HepG2 (cell line): ENCODE data around the gene TPP2. TPM values are rescaled to one million over a fixed set of nuclear protein-coding genes. Genes with fewer than 3 reads are reported as not detected.
A peak's percentile ranks its signal among the peaks of the same experiment; 100 is the strongest.

ENCODE experiments used
- ATAC-seq: fragments of 200-7000 bp; cut with Tn5 transposase; 3 replicates; pipeline ENCODE4 v1.9.1; 2020; ENCODE audit warnings: mild to moderate bottlenecking, moderate library complexity
- BruUV-seq: library from RNA; stranded (reverse); fragments of 400-500 nt; replicated peaks from 2 replicates; lab custom pipeline; 2021; lab: Mats Ljungman, UMichigan
- CTCF ChIA-PET: fragments of 300-600 bp; formaldehyde crosslinking; extraction: SDS; loops from one replicate; lab custom pipeline; 2021; ENCODE audit warnings: low total read pairs, inconsistent platforms, low intra/inter-chr PET ratio; lab: Yijun Ruan, JAX
- POLR2A ChIA-PET: fragments of 350-600 bp; sonication (Branson Sonifier 250); formaldehyde crosslinking; loops from one replicate; lab custom pipeline; 2020; ENCODE audit warnings: antibody characterized with exemption, inconsistent platforms; lab: Yijun Ruan, JAX
- DNase-seq: peaks from one replicate; pipeline ENCODE4 v3.0.0-alpha.2; 2015; ENCODE audit warnings: low spot score
- FAIRE-seq: peaks from 3 replicates; lab custom pipeline; 2011; peaks lifted over from hg19 to GRCh38; lab: Jason Lieb, UNC
- H2AFZ ChIP-seq: one replicate; pipeline ENCODE4 v1.6.1; 2011; ENCODE audit warnings: low read length, inconsistent platforms
- H3K27ac ChIP-seq: fragments of 300-600 bp; 3 replicates; pipeline ENCODE4 v1.8.0; 2011; ENCODE audit warnings: mixed run types, mild to moderate bottlenecking, mixed read lengths, low read length, inconsistent platforms; ENCODE audit not compliant: insufficient read depth; ENCODE audit errors: extremely low read length
- H3K27me3 ChIP-seq, 2 experiments: fragments of 200-600 bp in 1 of 2; 2 replicates in 1 of 2; 3 replicates in 1 of 2; pipeline versions ENCODE4 v1.6.0 to v1.8.0; 2011; ENCODE audit warnings: low read length in 2 of 2, mild to moderate bottlenecking in 2 of 2, moderate library complexity in 2 of 2, inconsistent platforms in 1 of 2; ENCODE audit not compliant: insufficient read depth in 2 of 2, control insufficient read depth in 1 of 2
- H3K36me3 ChIP-seq, 2 experiments: fragments of 200-600 bp in 1 of 2; replicated peaks in 1 of 2; 2 replicates in 1 of 2; 3 replicates in 1 of 2; pipeline versions ENCODE4 v1.5.1 to v1.8.0; 2011; ENCODE audit warnings: low read length in 2 of 2, inconsistent platforms in 1 of 2; ENCODE audit not compliant: insufficient read depth in 2 of 2, control insufficient read depth in 1 of 2
- H3K4me1 ChIP-seq: 2 replicates; pipeline ENCODE4 v1.5.1; 2012; ENCODE audit warnings: low read length, inconsistent platforms; ENCODE audit not compliant: insufficient read depth
- H3K4me2 ChIP-seq: 2 replicates; pipeline ENCODE4 v1.6.0; 2011; ENCODE audit warnings: low read depth, low read length, inconsistent platforms
- H3K4me3 ChIP-seq, 3 experiments: fragments of 200-600 bp in 1 of 3; sonication (generic), shearing (Covaris generic) in 1 of 3; replicated peaks in 1 of 3; 2 replicates each; pipeline ENCODE4 v1.5.1; 2011 to 2016; ENCODE audit warnings: low read length in 3 of 3, inconsistent platforms in 2 of 3, low read depth in 2 of 3, mild to moderate bottlenecking in 2 of 3, control low read depth in 1 of 3, mixed read lengths in 1 of 3; ENCODE audit not compliant: insufficient read depth in 1 of 3
- H3K79me2 ChIP-seq: one replicate; pipeline ENCODE4 v1.6.1; 2011; ENCODE audit warnings: low read length, inconsistent platforms; ENCODE audit not compliant: insufficient read depth
- H3K9ac ChIP-seq: 2 replicates; pipeline ENCODE4 v1.6.0; 2011; ENCODE audit warnings: mild to moderate bottlenecking, low read depth, low read length, inconsistent platforms; ENCODE audit not compliant: insufficient read depth
- H3K9me3 ChIP-seq: 2 replicates; pipeline ENCODE4 v1.5.1; 2012; ENCODE audit warnings: mild to moderate bottlenecking, low read length
- H4K20me1 ChIP-seq: 2 replicates; pipeline ENCODE4 v1.6.0; 2011; ENCODE audit warnings: inconsistent platforms, mild to moderate bottlenecking, low read length, moderate library complexity; ENCODE audit not compliant: insufficient read depth
- CEBPG ChIP-seq: IDR thresholded peaks from 2 replicates; pipeline ENCODE4 v1.6.1; 2016
- CTCF ChIP-seq: sonication (generic); formaldehyde crosslinking; IDR thresholded peaks from 2 replicates; pipeline ENCODE4 v1.5.0; 2020; ENCODE audit warnings: mild to moderate bottlenecking, missing genetic modification reagents, moderate library complexity
- EEA1 ChIP-seq: sonication (generic); formaldehyde crosslinking; IDR thresholded peaks from 2 replicates; pipeline ENCODE4 v1.5.1; 2020; ENCODE audit warnings: mild to moderate bottlenecking, missing genetic modification reagents, borderline replicate concordance
- ESRRA ChIP-seq: sonication (generic); formaldehyde crosslinking; IDR thresholded peaks from 2 replicates; pipeline ENCODE4 v1.5.1; 2020; ENCODE audit warnings: mild to moderate bottlenecking, low read depth, missing genetic modification reagents
- GATA4 ChIP-seq: sonication (generic); IDR thresholded peaks from 2 replicates; pipeline ENCODE4 v1.6.1; 2016; ENCODE audit warnings: antibody characterized with exemption, low read depth, borderline replicate concordance
- PHF8 ChIP-seq: sonication (generic); formaldehyde crosslinking; IDR thresholded peaks from 2 replicates; pipeline ENCODE4 v1.5.0; 2020; ENCODE audit warnings: missing genetic modification reagents
- SNAI1 ChIP-seq: sonication (generic); formaldehyde crosslinking; IDR thresholded peaks from 2 replicates; pipeline ENCODE4 v1.5.0; 2020; ENCODE audit warnings: mild to moderate bottlenecking, missing genetic modification reagents, borderline replicate concordance
- TCF7 ChIP-seq: sonication (generic); IDR thresholded peaks from 2 replicates; pipeline ENCODE4 v1.6.1; 2016; ENCODE audit warnings: antibody characterized with exemption, low read depth
- USF2 ChIP-seq, 2 experiments: sonication (generic) in 1 of 2; formaldehyde crosslinking in 1 of 2; IDR thresholded peaks; 2 replicates each; pipeline versions ENCODE4 v1.5.1 to v1.6.1; 2011 to 2020; ENCODE audit warnings: borderline replicate concordance in 1 of 2, low read depth in 1 of 2, low read length in 1 of 2, mild to moderate bottlenecking in 1 of 2, missing genetic modification reagents in 1 of 2, moderate library complexity in 1 of 2
- ZNF639 ChIP-seq: conservative IDR thresholded peaks from 2 replicates; pipeline ENCODE4 v1.6.1; 2018; ENCODE audit warnings: missing genetic modification reagents
- ZNF772 ChIP-seq: sonication (generic); formaldehyde crosslinking; IDR thresholded peaks from 2 replicates; pipeline ENCODE4 v1.5.0; 2020; ENCODE audit warnings: mild to moderate bottlenecking, missing genetic modification reagents
- ZNF878 ChIP-seq: sonication (generic); formaldehyde crosslinking; IDR thresholded peaks from 2 replicates; pipeline ENCODE4 v1.8.1; 2023; ENCODE audit warnings: mild to moderate bottlenecking, missing genetic modification reagents, moderate library complexity
- WGBS: methylation state at CpG from one replicate; pipeline ENCODE4 v1.1.6; 2017; ENCODE audit warnings: low lambda C conversion rate; 5-methylcytosine and 5-hydroxymethylcytosine counted together
- in situ Hi-C: cut with HindIII; loops from 2 replicates; pipeline ENCODE4 v1.10.0; 2017; ENCODE audit warnings: low pct_unique_long_range_greater_than_20kb; ENCODE audit not compliant: extremely low pct_ligation_motif_present
- intact Hi-C: fragments of 100-400 bp; cut with micrococcal nuclease; formaldehyde crosslinking; loops from one replicate; pipeline ENCODE4 v1.10.0; 2022; ENCODE audit not compliant: unreplicated experiment
- polyA plus RNA-seq, 8 experiments: library from polyadenylated mRNA; depleted of rRNA in 3 of 8; stranded (reverse) in 7 of 8; unstranded in 1 of 8; fragments of >200 nt; fragmentation: Illumina TruSeq in 4 of 8; extraction: Trizol in 4 of 8; gene quantifications; 2 replicates each; pipeline versions ENCODE4 v1.2.1 to v1.2.3, GENCODE V29; 2011 to 2016; ENCODE audit warnings: low read depth in 4 of 8, missing spikeins in 1 of 8, mixed read lengths in 1 of 8; ENCODE audit not compliant: insufficient read depth in 1 of 8
- total RNA-seq, 5 experiments: library from RNA; depleted of rRNA; stranded (reverse); fragments of >200 nt; fragmentation: Illumina TruSeq; extraction: Trizol; gene quantifications; 2 replicates each; pipeline ENCODE4 v1.2.3, GENCODE V29; 2016; ENCODE audit warnings: low read depth in 1 of 5

Gene TPP2
- total and polyA plus RNA-seq, 2 of the 13 experiments (the other 11 are each of a cell fraction or from before 2014, with no cell fraction given) = 16.4 to 52.1 TPM

GRCh38 chr13:102667911-102668310, 71.1 kb downstream of the TPP2 start:
- no peak overlapping the region for H3K4me3 ChIP-seq
- no peaks in the 10 kb centered on the region for H4K20me1 ChIP-seq
- H3K9me3 ChIP-seq = peaks cover 37% of the 10 kb centered on the region
- peaks cover 7 to 51% of the 10 kb centered on the region in 2 experiments; a peak in 4 of 5 replicates for H3K36me3 ChIP-seq
- no peak for FAIRE-seq
- in situ Hi-C loops = no loop called here
- CTCF ChIA-PET = no interaction called here
- H3K79me2 ChIP-seq = no peaks in the 10 kb centered on the region
- H3K27me3 ChIP-seq = no peaks in the 10 kb centered on the region
- H3K27ac ChIP-seq = no peak overlapping the region
- POLR2A ChIA-PET = no interaction called here
- no TSS peak for BruUV-seq
- WGBS = 92% methylated on average over 4 of the region's 4 CpGs
- no peak overlapping the region for H2AFZ ChIP-seq
- no peaks in the 10 kb centered on the region for H3K4me1 ChIP-seq
- TF ChIP-seq GATA4 = peak; percentile 40; the same call in 1 of the 2 replicates
- TF ChIP-seq USF2 (IDR thresholded peaks at IDR 0.05; ENCODE audit: low read depth, low read length) = no peak
- no peak for TF ChIP-seq USF2 (CRISPR knock-in tag; IDR thresholded peaks at IDR 0.05; ENCODE audit: borderline replicate concordance)
- TF ChIP-seq PHF8 (CRISPR knock-in tag) = no peak
- TF ChIP-seq ESRRA (CRISPR knock-in tag) = no peak
- peak; percentile 26; the same call in 1 of the 2 replicates for TF ChIP-seq TCF7
- TF ChIP-seq CEBPG (CRISPR knock-in tag) = no peak
- TF ChIP-seq ZNF639 = no peak
- no peak for TF ChIP-seq ZNF772 (CRISPR knock-in tag)
- TF ChIP-seq CTCF (CRISPR knock-in tag) = no peak
- no peak for TF ChIP-seq ZNF878 (CRISPR knock-in tag)
- no peak for TF ChIP-seq SNAI1 (CRISPR knock-in tag)
- TF ChIP-seq EEA1 (CRISPR knock-in tag) = no peak
- DNase-seq = peak; percentile 58
- H3K4me2 ChIP-seq = no peak overlapping the region
- ATAC-seq = no peak
- H3K9ac ChIP-seq = no peak overlapping the region
- intact Hi-C loops = no loop called here
